Endothelial cell of umbilical vein (primary cell): ENCODE results near the gene PRR23C. TPM values are rescaled to one million over a fixed set of nuclear protein-coding genes. Genes with fewer than 3 reads are reported as not detected.

Source experiments
- BruUV-seq: library from RNA; stranded (reverse); fragments of 400-500 nt; replicated peaks from 2 replicates; lab custom pipeline; 2021; lab: Mats Ljungman, UMichigan
- CTCF ChIA-PET: fragments of 300-600, 350-600 bp; sonication (Branson Sonifier 250); formaldehyde crosslinking; loops from one replicate; lab custom pipeline; 2021; ENCODE audit warnings: antibody characterized with exemption, inconsistent platforms; lab: Charles Lee
- POLR2A ChIA-PET: fragments of 300-600, 350-600 bp; sonication (Branson Sonifier 250); formaldehyde crosslinking; loops from one replicate; lab custom pipeline; 2021; ENCODE audit warnings: antibody characterized with exemption, inconsistent platforms; lab: Charles Lee
- DNase-seq: peaks from one replicate; pipeline ENCODE4 v3.0.0-alpha.2; 2011; ENCODE audit warnings: low read depth, low spot score
- FAIRE-seq: peaks from 2 replicates; lab custom pipeline; 2011; peaks lifted over from hg19 to GRCh38; lab: Jason Lieb, UNC
- H2AFZ ChIP-seq: 2 replicates; pipeline ENCODE4 v1.6.0; 2012; ENCODE audit warnings: low read depth, low read length, control low read depth, inconsistent platforms
- H3K27ac ChIP-seq: 2 replicates; pipeline ENCODE4 v1.5.1; 2011; ENCODE audit warnings: low read depth, mild to moderate bottlenecking, control low read depth, low read length, moderate library complexity; ENCODE audit not compliant: insufficient read depth
- H3K27me3 ChIP-seq, 2 experiments: 2 replicates each; pipeline versions ENCODE4 v1.6.0 to v1.6.1; 2011; ENCODE audit warnings: low read length in 2 of 2, mixed read lengths in 1 of 2; ENCODE audit not compliant: control insufficient read depth in 2 of 2, insufficient read depth in 2 of 2
- H3K36me3 ChIP-seq, 2 experiments: 2 replicates in 1 of 2; 3 replicates in 1 of 2; pipeline ENCODE4 v1.5.1; 2011; ENCODE audit warnings: low read length in 2 of 2, mild to moderate bottlenecking in 1 of 2, moderate library complexity in 1 of 2; ENCODE audit not compliant: control insufficient read depth in 2 of 2, insufficient read depth in 2 of 2; ENCODE audit errors: extremely low read depth in 1 of 2
- H3K4me1 ChIP-seq: 3 replicates; pipeline ENCODE4 v1.5.1; 2011; ENCODE audit warnings: mild to moderate bottlenecking, low read length; ENCODE audit not compliant: control insufficient read depth, insufficient read depth; ENCODE audit errors: extremely low read depth
- H3K4me2 ChIP-seq: 2 replicates; pipeline ENCODE4 v1.6.1; 2011; ENCODE audit warnings: low read length, control low read depth, mixed read lengths; ENCODE audit not compliant: insufficient read depth
- H3K4me3 ChIP-seq, 3 experiments: fragments of 200-600 bp in 1 of 3; sonication (generic), shearing (Covaris generic) in 1 of 3; replicated peaks in 1 of 3; 2 replicates each; pipeline ENCODE4 v1.5.1; 2011 to 2016; ENCODE audit warnings: control low read depth in 3 of 3, low read length in 3 of 3, mild to moderate bottlenecking in 2 of 3, inconsistent platforms in 1 of 3, low read depth in 1 of 3, moderate library complexity in 1 of 3; ENCODE audit not compliant: insufficient read depth in 1 of 3
- H3K79me2 ChIP-seq: 2 replicates; pipeline ENCODE4 v1.6.0; 2012; ENCODE audit warnings: low read length, inconsistent platforms; ENCODE audit not compliant: control insufficient read depth, insufficient read depth
- H3K9ac ChIP-seq: replicated peaks from 2 replicates; pipeline ENCODE3; 2011; ENCODE audit warnings: low read length, control low read depth; ENCODE audit not compliant: insufficient read depth; ENCODE audit errors: extremely low read depth
- H3K9me1 ChIP-seq: replicated peaks from 3 replicates; pipeline ENCODE4 v1.6.0; 2011; ENCODE audit warnings: mild to moderate bottlenecking, low read length; ENCODE audit not compliant: control insufficient read depth, insufficient read depth; ENCODE audit errors: extremely low read depth
- H3K9me3 ChIP-seq: replicated peaks from 2 replicates; pipeline ENCODE4 v1.5.1; 2012; ENCODE audit warnings: low read length, inconsistent platforms; ENCODE audit not compliant: control insufficient read depth, insufficient read depth
- H4K20me1 ChIP-seq: replicated peaks from 2 replicates; pipeline ENCODE3; 2011; ENCODE audit warnings: mild to moderate bottlenecking, low read length; ENCODE audit not compliant: control insufficient read depth, insufficient read depth; ENCODE audit errors: extremely low read depth
- CTCF ChIP-seq, 2 donors: IDR thresholded peaks; 1 replicate in 1 of 2; 2 replicates in 1 of 2; pipeline ENCODE4 v1.5.1; 2011; ENCODE audit warnings: low read length in 2 of 2, mild to moderate bottlenecking in 2 of 2, moderate library complexity in 2 of 2, control low read depth in 1 of 2, inconsistent platforms in 1 of 2, low read depth in 1 of 2; ENCODE audit not compliant: insufficient read depth in 1 of 2; ENCODE audit errors: extremely low read depth in 1 of 2
- EZH2 ChIP-seq: IDR thresholded peaks from 2 replicates; pipeline ENCODE4 v1.6.1; 2012; ENCODE audit warnings: borderline replicate concordance, low read depth, mild to moderate bottlenecking, moderate library complexity, low read length, inconsistent platforms; ENCODE audit not compliant: severe bottlenecking
- FOS ChIP-seq: IDR thresholded peaks from 2 replicates; pipeline ENCODE4 v1.6.1; 2011; ENCODE audit warnings: mild to moderate bottlenecking, low read length, moderate library complexity, borderline replicate concordance; ENCODE audit not compliant: insufficient read depth
- GATA2 ChIP-seq: IDR thresholded peaks from 2 replicates; pipeline ENCODE4 v1.7.0; 2011; ENCODE audit warnings: low read depth, mild to moderate bottlenecking, moderate library complexity, mixed read lengths, low read length; ENCODE audit not compliant: insufficient read length, insufficient read depth
- JUN ChIP-seq: IDR thresholded peaks from 2 replicates; pipeline ENCODE4 v1.6.1; 2011; ENCODE audit warnings: borderline replicate concordance, low read depth; ENCODE audit not compliant: insufficient read length, insufficient read depth
- MAX ChIP-seq: IDR thresholded peaks from 2 replicates; pipeline ENCODE4 v1.6.1; 2011; ENCODE audit not compliant: insufficient read depth, insufficient read length
- MYC ChIP-seq: IDR thresholded peaks from one replicate; pipeline ENCODE4 v1.6.1; 2011; ENCODE audit warnings: mild to moderate bottlenecking, low read depth, low read length
- POLR2A ChIP-seq: IDR thresholded peaks from 2 replicates; pipeline ENCODE4 v1.6.1; 2012; ENCODE audit warnings: low read depth, mild to moderate bottlenecking, control low read depth, low read length
- POLR2AphosphoS5 ChIP-seq: IDR thresholded peaks from 2 replicates; pipeline ENCODE4 v1.6.1; 2012; ENCODE audit warnings: low read depth, mild to moderate bottlenecking, control low read depth, low read length, moderate library complexity; ENCODE audit not compliant: insufficient read depth
- dilution Hi-C: fragments of 300-500 bp; cut with MboI; formaldehyde crosslinking; loops from one replicate; pipeline ENCODE4 v1.15.0; 2019; ENCODE audit warnings: low sequenced_read_pairs; ENCODE audit not compliant: extremely low pct_ligation_motif_present
- intact Hi-C: fragments of 100-400 bp; cut with micrococcal nuclease; formaldehyde crosslinking; loops from one replicate; pipeline ENCODE4 v1.10.0; 2022
- polyA plus RNA-seq, 4 experiments: library from polyadenylated mRNA; depleted of rRNA in 3 of 4; stranded (reverse) in 3 of 4; unstranded in 1 of 4; fragments of >200 nt; gene quantifications; 2 replicates each; pipeline versions ENCODE4 v1.2.1 to v1.2.3, GENCODE V29; 2011 to 2012; ENCODE audit warnings: missing spikeins in 1 of 4
- total RNA-seq: library from RNA; stranded (reverse); gene quantifications from 2 replicates; pipeline ENCODE4 v1.2.3, GENCODE V29; 2021

The PRR23C gene
- total and polyA plus RNA-seq, 2 donors (not counting 3 experiments of a cell fraction or from before 2014, with no cell fraction given) = not detected

GRCh38 chr3:139062918-139063317, 18.2 kb upstream of the PRR23C start:
- Histone ChIP-seq H3K4me3 (no peak overlapping the region), H3K9ac (no peak overlapping the region), H3K79me2 (no peaks in the 10 kb centered on the region), H3K9me3 (no peaks in the 10 kb centered on the region), H3K27ac (no peak overlapping the region), H2AFZ (no peak overlapping the region), H3K27me3 (no peaks in the 10 kb centered on the region), H3K36me3 (no peaks in the 10 kb centered on the region), H3K4me2 (no peak overlapping the region), H3K4me1 (no peaks in the 10 kb centered on the region), H4K20me1 (no peaks in the 10 kb centered on the region), H3K9me1 (no peaks in the 10 kb centered on the region)
- intact Hi-C loops = no loop called here
- no peak for TF ChIP-seq EZH2
- TF ChIP-seq POLR2A = no peak
- TF ChIP-seq GATA2 = no peak
- no peak for TF ChIP-seq JUN
- dilution Hi-C loops = no loop called here
- no TSS peak for BruUV-seq
- POLR2A ChIA-PET = no interaction called here
- no peak for DNase-seq
- no peak for FAIRE-seq
- CTCF ChIA-PET = no interaction called here

GRCh38 chr3:139052802-139053600, 8.3 kb upstream of the PRR23C start:
- TF ChIP-seq MYC (no peak), JUN (no peak), CTCF (IDR thresholded peaks at IDR 0.05; ENCODE audit: extremely low read depth in 1 of 2, insufficient read depth in 1 of 2, low read depth in 1 of 2, low read length in 2 of 2) (no peak), GATA2 (no peak), POLR2A (no peak), FOS (no peak), MAX (no peak), POLR2AphosphoS5 (no peak), EZH2 (no peak)
- POLR2A ChIA-PET = no interaction called here
- no peak for DNase-seq
- Histone ChIP-seq H3K4me1 (no peaks in the 10 kb centered on the region), H3K4me2 (no peak overlapping the region), H3K4me3 (no peak overlapping the region), H3K27me3 (no peaks in the 10 kb centered on the region), H2AFZ (no peak overlapping the region), H3K9ac (no peak overlapping the region), H3K9me1 (no peaks in the 10 kb centered on the region), H3K27ac (no peak overlapping the region), H3K9me3 (no peaks in the 10 kb centered on the region), H3K36me3 (no peaks in the 10 kb centered on the region), H4K20me1 (no peaks in the 10 kb centered on the region), H3K79me2 (no peaks in the 10 kb centered on the region)
- FAIRE-seq = no peak
- intact Hi-C loops (no loop called here), dilution Hi-C loops (no loop called here)
- CTCF ChIA-PET = no interaction called here
- no TSS peak for BruUV-seq
